HepG2 (cell line): ENCODE data around the gene PCNX1. TPM values are rescaled to one million over a fixed set of nuclear protein-coding genes. Genes with fewer than 3 reads are reported as not detected.

ENCODE experiments used
- ARID2 ChIP-seq: sonication (generic); formaldehyde crosslinking; IDR thresholded peaks from 2 replicates; pipeline ENCODE4 v1.8.1; 2022; ENCODE audit warnings: mild to moderate bottlenecking, missing genetic modification reagents, borderline replicate concordance
- BORCS8-MEF2B ChIP-seq: sonication (generic); formaldehyde crosslinking; IDR thresholded peaks from 2 replicates; pipeline ENCODE4 v1.8.0; 2022; ENCODE audit warnings: mild to moderate bottlenecking, missing genetic modification reagents
- ELF4 ChIP-seq: sonication (generic); formaldehyde crosslinking; IDR thresholded peaks from 2 replicates; pipeline ENCODE4 v1.5.0; 2020; ENCODE audit warnings: missing genetic modification reagents, mild to moderate bottlenecking, moderate library complexity, borderline replicate concordance
- GATAD1 ChIP-seq: IDR thresholded peaks from 2 replicates; pipeline ENCODE4 v1.6.1; 2016; ENCODE audit warnings: missing genetic modification reagents, missing compliant biosample characterization
- GTF2F1 ChIP-seq: fragments of 150-350 bp; IDR thresholded peaks from 2 replicates; pipeline ENCODE4 v1.6.1; 2014; ENCODE audit warnings: low read length
- MAFK ChIP-seq, 2 experiments: IDR thresholded peaks in 1 of 2; conservative IDR thresholded peaks in 1 of 2; 2 replicates each; pipeline ENCODE4 v1.6.1; 2011; ENCODE audit warnings: improper control_type of control experiment in 2 of 2, low read length in 2 of 2
- PAWR ChIP-seq: sonication (generic); formaldehyde crosslinking; IDR thresholded peaks from 2 replicates; pipeline ENCODE4 v1.4.0; 2020; ENCODE audit warnings: missing genetic modification reagents, mild to moderate bottlenecking, borderline replicate concordance
- PITX1 ChIP-seq: sonication (generic); formaldehyde crosslinking; IDR thresholded peaks from 2 replicates; pipeline ENCODE4 v1.5.1; 2020; ENCODE audit warnings: mild to moderate bottlenecking, missing genetic modification reagents
- RAD21 ChIP-seq: fragments of 450-650 bp; formaldehyde crosslinking; IDR thresholded peaks from 2 replicates; pipeline ENCODE4 v1.5.0; 2020; ENCODE audit warnings: mild to moderate bottlenecking
- RAD51 ChIP-seq: fragments of 450-650 bp; IDR thresholded peaks from 2 replicates; pipeline ENCODE4 v1.6.1; 2016; ENCODE audit warnings: borderline replicate concordance
- RARA ChIP-seq: IDR thresholded peaks from 2 replicates; pipeline ENCODE4 v1.6.1; 2016; ENCODE audit warnings: missing genetic modification reagents, missing compliant biosample characterization
- REPIN1 ChIP-seq: sonication (generic); formaldehyde crosslinking; IDR thresholded peaks from 2 replicates; pipeline ENCODE4 v1.8.0; 2022; ENCODE audit warnings: missing genetic modification reagents, low read depth, mild to moderate bottlenecking, borderline replicate concordance
- SAP130 ChIP-seq: IDR thresholded peaks from 2 replicates; pipeline ENCODE4 v1.6.1; 2016; ENCODE audit warnings: low read depth
- SNAI1 ChIP-seq: sonication (generic); formaldehyde crosslinking; IDR thresholded peaks from 2 replicates; pipeline ENCODE4 v1.5.0; 2020; ENCODE audit warnings: mild to moderate bottlenecking, missing genetic modification reagents, borderline replicate concordance
- U2AF1 ChIP-seq: fragments of 200-400 bp; formaldehyde crosslinking; optimal IDR thresholded peaks from 2 replicates; pipeline ENCODE3; 2017; ENCODE audit warnings: mild to moderate bottlenecking, low read depth, low read length
- ZNF350 ChIP-seq: sonication (generic); formaldehyde crosslinking; IDR thresholded peaks from 2 replicates; pipeline ENCODE4 v1.4.0; 2020; ENCODE audit warnings: mild to moderate bottlenecking, low read depth, missing genetic modification reagents, borderline replicate concordance
- ZNF354B ChIP-seq: sonication (generic); formaldehyde crosslinking; IDR thresholded peaks from 2 replicates; pipeline ENCODE4 v1.8.0; 2022; ENCODE audit warnings: mild to moderate bottlenecking, missing genetic modification reagents
- ZNF713 ChIP-seq: sonication (generic); formaldehyde crosslinking; IDR thresholded peaks from 2 replicates; pipeline ENCODE4 v1.4.0; 2020; ENCODE audit warnings: mild to moderate bottlenecking, missing genetic modification reagents
- ZNF761 ChIP-seq: sonication (generic); formaldehyde crosslinking; conservative IDR thresholded peaks from 2 replicates; pipeline ENCODE4 v1.4.0; 2020; ENCODE audit warnings: mild to moderate bottlenecking, missing genetic modification reagents
- ZNF850 ChIP-seq: sonication (generic); formaldehyde crosslinking; conservative IDR thresholded peaks from 2 replicates; pipeline ENCODE4 v1.9.0; 2021; ENCODE audit warnings: mild to moderate bottlenecking, missing genetic modification reagents
- ZSCAN22 ChIP-seq: sonication (generic); formaldehyde crosslinking; IDR thresholded peaks from 2 replicates; pipeline ENCODE4 v1.4.0; 2020; ENCODE audit warnings: mild to moderate bottlenecking, missing genetic modification reagents
- polyA plus RNA-seq, 8 experiments: library from polyadenylated mRNA; depleted of rRNA in 3 of 8; stranded (reverse) in 7 of 8; unstranded in 1 of 8; fragments of >200 nt; fragmentation: Illumina TruSeq in 4 of 8; extraction: Trizol in 4 of 8; gene quantifications; 2 replicates each; pipeline versions ENCODE4 v1.2.1 to v1.2.3, GENCODE V29; 2011 to 2016; ENCODE audit warnings: low read depth in 4 of 8, missing spikeins in 1 of 8, mixed read lengths in 1 of 8; ENCODE audit not compliant: insufficient read depth in 1 of 8
- total RNA-seq, 5 experiments: library from RNA; depleted of rRNA; stranded (reverse); fragments of >200 nt; fragmentation: Illumina TruSeq; extraction: Trizol; gene quantifications; 2 replicates each; pipeline ENCODE4 v1.2.3, GENCODE V29; 2016; ENCODE audit warnings: low read depth in 1 of 5
- TF ChIP-seq, protein P1 (sequence below): sonication (generic); formaldehyde crosslinking; conservative IDR thresholded peaks from 2 replicates; pipeline ENCODE4 v1.4.0; 2020; ENCODE audit warnings: missing genetic modification reagents
- TF ChIP-seq, protein P2 (sequence below): sonication (generic); formaldehyde crosslinking; IDR thresholded peaks from 2 replicates; pipeline ENCODE4 v1.8.0; 2022; ENCODE audit warnings: missing genetic modification reagents, mild to moderate bottlenecking, inconsistent platforms, borderline replicate concordance
- TF ChIP-seq, protein P3 (sequence below): sonication (generic); formaldehyde crosslinking; IDR thresholded peaks from 2 replicates; pipeline ENCODE4 v1.8.0; 2022; ENCODE audit warnings: mild to moderate bottlenecking, missing genetic modification reagents, moderate library complexity
- TF ChIP-seq, protein P4 (sequence below): sonication (generic); formaldehyde crosslinking; IDR thresholded peaks from 2 replicates; pipeline ENCODE4 v1.4.0; 2020; ENCODE audit warnings: missing genetic modification reagents, low read depth, mild to moderate bottlenecking, borderline replicate concordance
- TF ChIP-seq, protein P5 (sequence below): sonication (generic); formaldehyde crosslinking; IDR thresholded peaks from 2 replicates; pipeline ENCODE4 v1.4.0; 2020; ENCODE audit warnings: missing genetic modification reagents, borderline replicate concordance

The PCNX1 gene
- total and polyA plus RNA-seq, 2 of the 13 experiments (the other 11 are each of a cell fraction or from before 2014, with no cell fraction given), result 24.9 to 30.3 TPM

DNA sequence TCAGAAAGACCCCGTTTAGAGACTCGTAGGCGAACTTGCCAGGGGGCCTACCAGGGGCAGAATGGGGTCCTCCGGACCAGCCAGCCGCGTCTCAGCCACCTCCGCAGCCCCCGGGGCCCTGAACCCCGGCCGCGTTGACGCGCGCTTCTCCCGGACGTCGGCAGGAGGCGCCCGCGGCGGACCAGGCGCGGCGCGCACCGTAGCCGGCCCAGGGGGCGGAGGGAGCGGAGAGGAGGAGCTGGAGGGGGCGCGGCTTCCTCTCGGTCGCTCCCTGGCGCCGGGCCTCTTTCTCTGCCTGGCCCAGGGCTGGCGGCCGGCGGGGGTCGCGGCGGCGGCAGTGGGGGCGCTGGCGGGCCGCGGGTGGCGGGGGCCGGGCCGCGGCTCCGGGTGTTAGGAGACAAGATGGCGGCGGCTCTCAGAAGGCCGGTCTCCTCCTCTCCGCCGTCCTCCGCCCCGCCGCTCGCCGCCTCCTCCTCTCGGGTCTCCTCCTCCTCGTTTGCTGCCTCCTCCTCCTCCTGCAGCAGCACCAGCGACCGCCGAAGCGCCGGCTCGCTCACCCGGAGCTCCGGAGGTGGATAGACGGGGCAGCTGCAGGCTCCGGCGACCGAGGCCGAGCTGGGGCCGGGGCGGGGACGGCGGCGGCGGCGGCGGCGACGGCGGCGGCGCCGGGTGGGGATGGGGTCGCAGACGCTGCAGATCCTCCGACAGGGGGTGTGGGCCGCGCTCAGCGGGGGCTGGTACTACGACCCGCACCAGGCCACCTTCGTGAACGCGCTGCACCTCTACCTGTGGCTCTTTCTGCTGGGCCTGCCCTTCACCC, at the start of gene PCNX1 (continued):
- no peak for TF ChIP-seq ZNF761 (CRISPR knock-in tag)
- no peak for TF ChIP-seq ZNF850 (CRISPR knock-in tag)
- no peak for TF ChIP-seq GTF2F1
- no peak for TF ChIP-seq ZNF354B (CRISPR knock-in tag)
- TF ChIP-seq ZSCAN22 (CRISPR knock-in tag), result no peak; the same call in 1 of the 2 replicates
- TF ChIP-seq U2AF1, result peak; percentile 66
- TF ChIP-seq ELF4 (CRISPR knock-in tag), result no peak
- TF ChIP-seq ZNF713 (CRISPR knock-in tag), result no peak
- TF ChIP-seq RARA (CRISPR knock-in tag), result no peak
- peak; percentile 83 for TF ChIP-seq SAP130 (CRISPR knock-in tag)
- peak; percentile 89 for TF ChIP-seq RAD21 (CRISPR knock-in tag)
- no peak for TF ChIP-seq RAD51
- TF ChIP-seq, protein P1, sequence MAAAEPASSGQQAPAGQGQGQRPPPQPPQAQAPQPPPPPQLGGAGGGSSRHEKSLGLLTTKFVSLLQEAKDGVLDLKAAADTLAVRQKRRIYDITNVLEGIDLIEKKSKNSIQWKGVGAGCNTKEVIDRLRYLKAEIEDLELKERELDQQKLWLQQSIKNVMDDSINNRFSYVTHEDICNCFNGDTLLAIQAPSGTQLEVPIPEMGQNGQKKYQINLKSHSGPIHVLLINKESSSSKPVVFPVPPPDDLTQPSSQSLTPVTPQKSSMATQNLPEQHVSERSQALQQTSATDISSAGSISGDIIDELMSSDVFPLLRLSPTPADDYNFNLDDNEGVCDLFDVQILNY (CRISPR knock-in tag), result 0 out of 2 replicates have a peak, but pooled peaks have one; percentile 40
- TF ChIP-seq BORCS8-MEF2B (CRISPR knock-in tag), result no peak
- no peak for TF ChIP-seq ARID2
- TF ChIP-seq GATAD1 (CRISPR knock-in tag), result no peak
- no peak for TF ChIP-seq SNAI1 (CRISPR knock-in tag)
- no peak for TF ChIP-seq MAFK (conservative IDR thresholded peaks at IDR 0.05 in 1 of 2, IDR thresholded peaks at IDR 0.05 in 1 of 2; ENCODE audit: low read length in 2 of 2)
- TF ChIP-seq, protein P2, sequence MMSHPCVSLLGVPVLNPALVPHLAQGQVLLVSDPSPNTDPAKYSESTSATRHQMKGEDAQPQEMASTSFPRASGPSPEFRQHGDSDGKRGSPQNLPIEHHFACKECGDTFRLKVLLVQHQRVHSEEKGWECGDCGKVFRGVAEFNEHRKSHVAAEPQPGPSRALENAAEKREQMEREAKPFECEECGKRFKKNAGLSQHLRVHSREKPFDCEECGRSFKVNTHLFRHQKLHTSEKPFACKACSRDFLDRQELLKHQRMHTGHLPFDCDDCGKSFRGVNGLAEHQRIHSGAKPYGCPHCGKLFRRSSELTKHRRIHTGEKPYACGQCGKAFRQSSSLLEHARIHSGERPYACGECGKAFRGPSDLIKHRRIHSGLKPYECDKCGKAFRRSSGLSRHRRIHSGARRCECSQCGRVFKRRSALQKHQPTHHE (CRISPR knock-in tag), result no peak
- TF ChIP-seq REPIN1 (CRISPR knock-in tag), result no peak
- TF ChIP-seq, protein P3, sequence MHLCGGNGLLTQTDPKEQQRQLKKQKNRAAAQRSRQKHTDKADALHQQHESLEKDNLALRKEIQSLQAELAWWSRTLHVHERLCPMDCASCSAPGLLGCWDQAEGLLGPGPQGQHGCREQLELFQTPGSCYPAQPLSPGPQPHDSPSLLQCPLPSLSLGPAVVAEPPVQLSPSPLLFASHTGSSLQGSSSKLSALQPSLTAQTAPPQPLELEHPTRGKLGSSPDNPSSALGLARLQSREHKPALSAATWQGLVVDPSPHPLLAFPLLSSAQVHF, result no peak
- TF ChIP-seq, protein P4, sequence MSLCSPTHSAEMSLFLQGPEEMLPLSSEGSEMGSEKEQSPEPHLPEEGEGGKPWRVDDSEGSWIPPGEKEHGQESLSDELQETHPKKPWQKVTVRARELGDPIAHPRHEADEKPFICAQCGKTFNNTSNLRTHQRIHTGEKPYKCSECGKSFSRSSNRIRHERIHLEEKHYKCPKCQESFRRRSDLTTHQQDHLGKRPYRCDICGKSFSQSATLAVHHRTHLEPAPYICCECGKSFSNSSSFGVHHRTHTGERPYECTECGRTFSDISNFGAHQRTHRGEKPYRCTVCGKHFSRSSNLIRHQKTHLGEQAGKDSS (CRISPR knock-in tag), result peak; percentile 36; the same call in 1 of the 2 replicates
- TF ChIP-seq PAWR (CRISPR knock-in tag), result no peak
- TF ChIP-seq, protein P5, sequence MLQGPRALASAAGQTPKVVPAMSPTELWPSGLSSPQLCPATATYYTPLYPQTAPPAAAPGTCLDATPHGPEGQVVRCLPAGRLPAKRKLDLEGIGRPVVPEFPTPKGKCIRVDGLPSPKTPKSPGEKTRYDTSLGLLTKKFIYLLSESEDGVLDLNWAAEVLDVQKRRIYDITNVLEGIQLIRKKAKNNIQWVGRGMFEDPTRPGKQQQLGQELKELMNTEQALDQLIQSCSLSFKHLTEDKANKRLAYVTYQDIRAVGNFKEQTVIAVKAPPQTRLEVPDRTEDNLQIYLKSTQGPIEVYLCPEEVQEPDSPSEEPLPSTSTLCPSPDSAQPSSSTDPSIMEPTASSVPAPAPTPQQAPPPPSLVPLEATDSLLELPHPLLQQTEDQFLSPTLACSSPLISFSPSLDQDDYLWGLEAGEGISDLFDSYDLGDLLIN (CRISPR knock-in tag), result no peak
- no peak for TF ChIP-seq ZNF350 (CRISPR knock-in tag)
- TF ChIP-seq PITX1 (CRISPR knock-in tag), result no peak
